Stimulated activated CD4-positive, alpha-beta T cell treated with anti-CD3 and anti-CD28 coated beads, Interleukin-1b, Interleukin-23, amount 100 ng/mL, for 1 hour (primary cell): ENCODE data around the gene NR6A1.

ENCODE experiments used
- DNase-seq, 2 donors: peaks; one replicate each; pipeline ENCODE4 v3.0.0-alpha.2; 2020; ENCODE audit warnings: low read depth in 2 of 2

Gene NR6A1

DNA sequence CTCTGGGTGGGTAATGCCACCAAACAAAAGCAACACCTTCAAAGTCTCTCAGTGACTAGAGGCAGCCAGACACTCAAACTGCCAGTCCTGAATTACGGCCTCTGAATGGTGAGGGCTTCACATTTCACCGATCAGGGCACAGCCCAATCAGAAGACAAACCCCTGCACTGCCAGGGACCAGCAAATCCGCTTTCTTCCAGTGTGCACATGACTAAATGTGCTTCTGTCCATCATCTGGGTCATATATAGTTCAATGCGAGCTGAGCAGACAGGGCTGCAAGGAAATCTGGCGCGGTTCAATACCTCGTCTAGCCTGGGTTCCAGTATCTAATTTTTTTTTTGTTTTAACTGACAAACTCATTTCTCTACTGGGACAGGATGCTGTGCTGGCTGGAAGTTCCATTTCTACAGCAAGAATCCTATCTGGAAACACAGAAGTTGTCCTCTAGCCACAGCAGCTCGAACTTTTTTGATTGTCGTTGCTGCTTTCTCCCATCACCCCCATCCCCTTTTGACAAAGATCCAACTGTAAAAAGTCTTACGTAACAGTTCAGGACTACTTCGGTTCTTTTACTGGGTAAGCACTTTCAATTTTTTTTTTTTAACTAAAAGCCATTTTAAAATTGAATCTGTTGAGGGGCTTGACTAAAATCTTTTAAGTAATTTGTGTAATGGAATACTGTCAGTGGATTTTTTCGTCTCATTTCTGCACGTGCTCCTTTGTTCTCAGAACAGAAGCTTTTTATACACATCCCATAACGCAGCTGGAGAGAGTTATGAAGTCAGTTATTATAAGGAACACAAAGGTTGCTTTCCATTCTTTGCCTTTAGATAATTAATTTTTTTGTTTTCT, 112.7 kb downstream of the NR6A1 start:
- no peak for DNase-seq

GRCh38 chr9:124657516-124657915, 113.6 kb downstream of the NR6A1 start:
- no peak for DNase-seq

GRCh38 chr9:124654431-124654830, 116.7 kb downstream of the NR6A1 start:
- no peak for DNase-seq

GRCh38 chr9:124652615-124653393, 118.3 kb downstream of the NR6A1 start:
- DNase-seq: no peak

DNA sequence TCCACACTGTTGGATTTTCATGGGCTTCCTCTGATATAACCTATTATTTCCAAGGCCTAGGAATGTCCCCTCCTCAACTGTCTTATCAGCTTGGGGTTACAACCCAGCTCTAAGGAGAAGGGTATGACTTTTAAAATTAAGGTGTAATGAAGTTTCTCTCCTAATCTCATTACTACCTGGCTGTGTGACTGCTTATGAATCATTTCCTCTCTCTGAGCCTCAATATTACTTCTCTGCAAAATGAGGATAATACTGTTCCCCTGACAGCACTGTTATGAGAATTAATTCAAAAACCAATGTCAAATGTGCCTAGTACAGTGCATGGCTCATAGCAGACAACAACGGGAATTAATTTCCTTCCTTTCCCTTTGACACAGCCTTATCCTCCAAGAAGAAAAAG, 118.9 kb downstream of the NR6A1 start:
- DNase-seq: no peak

- no peak for DNase-seq
Measured at GRCh38 chr9:124645274-124645673, 125.8 kb downstream of the NR6A1 start.

DNA sequence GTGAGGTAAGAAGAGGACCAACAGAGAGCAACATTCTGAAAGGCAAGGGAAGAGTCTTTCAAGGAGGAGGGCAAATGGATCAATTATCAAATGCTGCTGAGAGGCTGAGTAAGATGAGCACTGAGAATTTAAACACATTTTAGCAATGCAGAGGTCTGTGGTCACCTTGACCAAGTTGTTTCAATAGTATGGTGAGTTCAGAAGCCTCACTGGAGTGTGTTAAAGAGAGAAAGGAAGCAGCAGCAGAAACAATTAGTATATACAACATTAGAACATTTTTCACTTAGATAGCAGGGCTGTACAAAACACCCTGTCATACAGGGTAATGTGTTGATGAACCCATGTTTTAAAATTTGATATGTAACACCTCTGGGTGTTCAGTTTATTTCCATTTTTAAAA, 131.5 kb downstream of the NR6A1 start:
- DNase-seq: no peak

DNA sequence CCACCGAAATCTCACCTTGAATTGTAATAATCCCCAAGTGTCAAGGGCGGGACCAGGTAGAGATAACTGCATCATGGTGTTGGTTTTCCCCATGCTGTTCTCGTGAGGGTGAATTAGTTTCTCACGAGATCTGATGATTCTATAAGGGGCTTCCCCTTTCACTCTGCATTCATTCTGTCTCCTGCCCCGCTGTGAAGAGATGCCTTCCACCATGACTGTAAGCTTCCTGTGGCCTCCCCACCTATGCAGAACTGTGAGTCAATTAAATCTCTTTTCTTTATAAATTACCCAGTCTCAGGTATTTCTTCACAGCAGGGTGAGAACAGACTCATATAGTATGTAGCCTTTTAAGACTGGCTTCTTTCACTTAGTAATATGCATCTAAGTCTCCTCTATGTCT, 135.8 kb downstream of the NR6A1 start:
- DNase-seq: no peak

DNA sequence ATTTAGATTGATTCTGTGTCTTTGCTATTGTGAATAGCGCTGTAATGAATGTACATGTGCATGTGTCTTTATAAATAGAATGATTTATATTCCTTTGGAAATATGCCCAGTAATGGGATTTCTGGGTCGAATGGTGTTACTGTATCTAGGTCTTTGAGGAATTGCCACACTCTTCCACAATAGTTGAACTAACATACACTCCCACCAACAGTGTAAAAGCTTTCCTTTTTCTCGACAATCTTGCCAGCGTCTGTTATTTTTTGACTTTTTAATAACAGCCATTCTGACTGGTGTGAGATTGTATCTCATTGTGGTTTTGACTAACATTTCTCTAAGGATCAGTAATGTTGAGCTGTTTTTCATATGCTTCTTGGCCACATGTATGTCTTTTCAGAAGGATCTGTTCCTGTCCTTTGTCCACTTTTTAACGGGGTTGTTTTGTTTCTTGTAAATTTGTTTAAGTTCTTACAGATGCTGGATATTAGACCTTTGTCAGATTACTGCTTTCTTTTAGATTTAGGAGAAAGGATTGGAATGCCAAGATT, 139.0 kb downstream of the NR6A1 start:
- no peak for DNase-seq

DNA sequence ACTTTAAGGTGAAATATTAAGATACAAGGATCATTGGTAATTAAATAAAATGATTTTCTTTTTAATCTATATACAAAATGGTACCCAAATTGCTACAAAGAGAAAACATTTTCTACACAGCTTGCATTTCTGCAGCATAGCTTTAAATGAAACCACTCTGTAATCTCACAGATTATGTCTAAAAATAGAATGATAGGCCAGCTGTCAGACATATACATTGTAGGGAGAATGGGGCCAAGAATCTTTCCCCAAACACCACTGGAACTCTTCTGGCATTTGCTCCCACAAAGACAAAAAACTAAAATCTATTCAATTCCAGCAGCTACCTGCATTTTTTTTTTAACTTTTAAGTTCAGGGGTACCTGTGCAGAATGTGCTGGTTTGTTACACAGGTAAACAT, 139.8 kb downstream of the NR6A1 start:
- no peak for DNase-seq

DNA sequence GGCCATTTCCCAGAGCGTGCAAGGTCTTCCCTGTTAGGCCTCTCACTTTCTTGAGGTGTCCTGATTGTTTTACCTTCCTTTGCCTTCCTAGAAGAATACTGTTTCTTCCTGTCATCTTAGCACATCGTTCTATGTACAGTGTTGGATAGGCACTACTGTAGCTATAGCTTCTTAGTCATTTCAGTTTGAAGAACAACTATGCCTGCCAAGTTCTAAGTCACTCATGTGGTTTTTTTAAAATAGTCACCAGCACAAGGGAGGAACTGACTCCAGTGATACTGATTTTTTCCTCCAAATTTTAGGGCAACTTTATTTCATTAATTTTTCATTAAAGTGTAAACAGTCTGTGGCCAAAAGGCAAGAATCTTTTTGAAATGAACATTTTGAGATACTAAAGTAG, 141.5 kb downstream of the NR6A1 start:
- no peak for DNase-seq

DNA sequence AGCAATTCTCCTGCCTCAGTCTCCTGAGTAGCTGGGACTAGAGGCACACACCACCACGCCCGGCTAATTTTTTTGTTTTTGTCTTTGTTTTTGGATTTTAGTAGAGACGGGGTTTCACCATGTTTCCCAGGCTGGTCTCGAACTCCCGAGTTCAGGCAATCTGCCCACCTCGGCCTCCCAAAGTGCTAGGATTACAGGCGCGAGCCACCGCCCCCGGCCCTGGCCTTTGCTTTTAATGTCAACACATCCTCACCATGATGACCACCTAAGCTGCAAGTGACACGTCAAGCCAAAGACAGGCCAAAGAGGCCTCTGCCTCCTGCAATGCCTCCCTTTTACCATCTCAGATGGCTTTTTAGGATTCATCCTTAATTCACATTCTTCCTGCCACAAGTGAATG, 142.4 kb downstream of the NR6A1 start:
- DNase-seq: no peak

- no peak for DNase-seq
Measured at GRCh38 chr9:124626276-124626675, 144.8 kb downstream of the NR6A1 start.

- DNase-seq: no peak
Measured at GRCh38 chr9:124625087-124625486, 146.0 kb downstream of the NR6A1 start.

GRCh38 chr9:124624735-124624992, 146.4 kb downstream of the NR6A1 start:
- DNase-seq: no peak

- DNase-seq: no peak
Measured at GRCh38 chr9:124623966-124624734, 147.0 kb downstream of the NR6A1 start.

DNA sequence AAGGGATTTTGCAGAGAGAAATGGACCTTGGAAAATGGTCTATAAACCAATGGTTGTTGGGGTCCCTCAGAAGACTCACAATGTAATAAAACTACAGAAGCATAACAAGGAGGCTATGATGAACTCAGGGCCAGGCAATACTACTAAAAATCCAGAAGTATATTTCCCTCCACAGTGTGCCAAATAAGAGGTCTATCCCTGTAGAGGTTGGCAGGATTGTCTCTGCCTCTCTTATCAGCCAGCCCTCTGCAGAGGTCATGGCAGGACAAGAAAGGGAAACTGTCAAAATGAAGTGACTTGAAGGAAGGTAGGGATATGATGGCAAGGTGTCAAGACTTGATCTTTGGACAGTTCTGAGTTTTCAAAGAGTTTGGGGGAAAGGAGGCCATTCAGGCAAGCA, 148.2 kb downstream of the NR6A1 start:
- DNase-seq: no peak

DNA sequence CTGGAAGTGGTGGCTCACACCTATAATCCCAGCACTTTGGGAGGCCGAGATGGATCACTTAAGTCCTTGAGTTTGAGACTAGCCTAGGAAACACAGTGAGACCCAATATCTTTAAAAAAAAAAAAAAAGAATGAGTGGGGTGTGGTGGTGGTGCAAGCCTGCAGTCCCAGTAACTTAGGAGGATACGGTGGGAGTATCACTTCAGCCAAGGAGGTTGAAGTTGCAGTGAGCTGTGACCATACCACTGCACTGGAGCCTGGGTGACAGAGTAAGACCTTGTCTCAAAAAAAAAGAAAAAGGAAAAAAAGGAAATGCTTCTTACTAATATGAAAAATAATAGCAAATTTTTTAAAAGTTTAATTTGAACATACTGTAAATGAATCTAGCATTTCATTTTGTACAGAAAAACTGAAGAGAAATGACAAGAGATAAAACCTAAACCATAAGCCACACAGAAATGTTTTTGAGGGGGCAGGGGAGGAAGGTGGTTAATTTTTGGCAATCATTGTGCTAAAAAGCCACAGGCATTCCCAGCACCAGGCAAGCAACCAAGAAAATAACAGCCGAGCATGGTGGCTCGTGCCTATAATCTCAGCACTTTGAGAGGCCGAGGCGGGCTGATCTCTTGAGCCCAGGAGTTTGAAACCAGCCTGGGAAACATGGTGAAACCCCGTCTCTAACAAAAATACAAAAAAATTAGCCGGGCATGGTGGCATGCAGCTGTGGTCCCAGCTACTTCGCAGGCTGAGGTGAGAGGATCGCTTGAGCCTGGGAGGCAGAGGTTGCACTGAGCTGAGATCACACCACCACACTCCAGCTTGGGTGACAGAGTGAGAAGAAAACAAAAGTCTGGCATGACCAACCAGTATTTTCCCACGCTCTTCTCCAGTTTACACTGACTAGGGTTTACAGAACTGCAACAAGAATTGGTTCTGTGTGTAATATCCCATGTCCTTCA, 149.5 kb downstream of the NR6A1 start:
- DNase-seq: no peak

- DNase-seq: no peak
Measured at GRCh38 chr9:124618476-124618875, 152.6 kb downstream of the NR6A1 start.

GRCh38 chr9:124617477-124618141, 153.5 kb downstream of the NR6A1 start:
- DNase-seq: peak; percentile 27 to 50

DNA sequence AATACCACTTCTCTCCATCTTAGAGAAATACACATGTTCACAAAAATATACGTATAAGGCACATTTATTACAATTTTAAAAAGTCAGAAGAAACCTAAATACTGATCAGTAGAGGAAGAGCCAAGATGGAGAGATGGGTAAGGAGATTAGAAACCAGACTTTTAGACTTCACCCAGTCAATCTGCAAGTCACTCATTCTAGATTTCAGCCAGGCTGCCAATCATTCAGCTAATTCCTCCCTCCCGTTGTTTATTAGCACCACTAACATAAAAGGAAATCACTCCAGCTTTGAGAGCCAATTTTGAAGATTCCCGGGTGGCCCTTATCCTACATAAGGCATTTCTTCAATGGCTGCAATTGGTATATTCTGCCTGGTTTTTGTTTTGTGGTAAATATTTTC, 154.2 kb downstream of the NR6A1 start:
- DNase-seq: no peak
